Calu3 (cell line): ENCODE data around the gene NINL. TPM values are rescaled to one million over a fixed set of nuclear protein-coding genes. Genes with fewer than 3 reads are reported as not detected.

Experiments used
- BruUV-seq: library from RNA; stranded (reverse); fragments of 400-500 nt; replicated peaks from 2 replicates; lab custom pipeline; 2021; lab: Mats Ljungman, UMichigan
- CTCF ChIA-PET: fragments of 300-600 bp; sonication (Branson Sonifier 250); formaldehyde crosslinking; loops from one replicate; lab custom pipeline; 2022; ENCODE audit warnings: antibody characterized with exemption; lab: Charles Lee
- DNase-seq: peaks from one replicate; pipeline ENCODE4 v3.0.0; 2022
- H3K27ac Mint-ChIP-seq: one replicate; pipeline ENCODE4 v1.8.0; 2022; ENCODE audit warnings: mixed read lengths; ENCODE audit not compliant: unreplicated experiment
- H3K27me3 Mint-ChIP-seq: one replicate; pipeline ENCODE4 v1.8.0; 2022; ENCODE audit warnings: mixed read lengths; ENCODE audit not compliant: unreplicated experiment
- H3K36me3 Mint-ChIP-seq: one replicate; pipeline ENCODE4 v1.8.0; 2022; ENCODE audit warnings: mild to moderate bottlenecking, moderate library complexity, mixed read lengths; ENCODE audit not compliant: insufficient read depth, unreplicated experiment
- H3K4me1 Mint-ChIP-seq: one replicate; pipeline ENCODE4 v1.8.0; 2022; ENCODE audit warnings: mild to moderate bottlenecking, low read depth, mixed read lengths; ENCODE audit not compliant: unreplicated experiment
- H3K4me3 Mint-ChIP-seq: one replicate; pipeline ENCODE4 v1.8.0; 2022; ENCODE audit warnings: mild to moderate bottlenecking, low read depth, moderate library complexity, mixed read lengths; ENCODE audit not compliant: unreplicated experiment
- H3K9me3 Mint-ChIP-seq: one replicate; pipeline ENCODE4 v1.8.0; 2022; ENCODE audit warnings: low read depth, mixed read lengths; ENCODE audit not compliant: unreplicated experiment
- intact Hi-C: fragments of 100-400 bp; cut with micrococcal nuclease; formaldehyde crosslinking; loops from one replicate; pipeline ENCODE4 v1.10.0; 2022; ENCODE audit not compliant: unreplicated experiment
- total RNA-seq: library from RNA; stranded (reverse); gene quantifications from 2 replicates; pipeline ENCODE4 v1.2.3, GENCODE V29; 2022
- TF ChIP-seq, protein P1 (sequence below): fragments of 200-600 bp; IDR thresholded peaks from one replicate; pipeline ENCODE4 v1.8.0; 2022; ENCODE audit warnings: antibody characterized with exemption; ENCODE audit not compliant: unreplicated experiment

NINL gene
- total RNA-seq, 1 experiment from 2014 or later, result 9.1 TPM

DNA sequence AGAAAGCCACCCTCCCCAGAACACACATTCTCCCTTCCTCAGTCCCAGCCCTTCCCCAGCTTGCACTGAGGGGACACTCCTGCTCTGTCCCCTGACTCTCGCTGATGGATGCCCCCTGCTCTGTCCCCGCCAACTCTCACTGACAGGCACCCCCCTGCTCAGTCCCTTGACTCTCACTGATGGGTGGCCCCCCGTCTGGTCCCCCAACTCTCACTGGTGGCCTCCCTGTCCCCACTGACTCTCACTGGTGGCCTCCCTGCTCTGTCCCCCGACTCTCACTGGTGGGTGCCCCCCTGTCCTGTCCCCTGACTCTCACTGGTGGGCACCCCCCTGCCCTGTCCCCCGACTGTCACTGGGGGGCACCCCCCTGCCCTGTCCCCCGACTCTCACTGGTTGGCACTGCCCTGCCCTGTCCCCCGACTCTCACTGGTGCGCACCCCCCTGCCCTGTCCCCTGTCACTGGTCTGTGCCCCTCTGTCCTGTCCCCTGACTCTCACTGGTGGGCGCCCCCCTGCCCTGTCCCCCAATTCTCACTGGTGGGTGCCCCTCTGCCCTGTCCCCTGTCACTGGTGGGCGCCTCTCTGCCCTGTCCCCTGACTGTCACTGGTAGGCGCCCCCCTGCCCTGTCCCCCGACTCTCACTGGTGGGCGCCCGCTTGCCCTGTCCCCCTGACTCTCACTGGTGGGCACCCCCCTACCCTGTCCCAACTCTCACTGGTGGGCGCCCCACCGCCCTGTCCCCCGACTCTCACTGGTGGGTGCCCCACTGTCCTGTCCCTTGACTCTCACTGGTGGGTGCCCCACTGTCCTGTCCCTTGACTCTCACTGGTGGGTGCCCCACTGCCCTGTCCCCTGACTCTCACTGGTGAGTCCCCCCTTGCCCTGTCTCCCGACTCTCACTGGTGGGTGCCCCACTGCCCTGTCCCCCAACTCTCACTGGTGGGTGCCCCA is 116.9 kb downstream of the NINL start:
- no peaks in the 10 kb centered on the region for H3K4me1 Mint-ChIP-seq
- no peak overlapping the region for H3K27ac Mint-ChIP-seq
- H3K4me3 Mint-ChIP-seq, result no peak overlapping the region
- no peaks in the 10 kb centered on the region for H3K36me3 Mint-ChIP-seq
- CTCF ChIA-PET, result no interaction called here
- TF ChIP-seq, protein P1, sequence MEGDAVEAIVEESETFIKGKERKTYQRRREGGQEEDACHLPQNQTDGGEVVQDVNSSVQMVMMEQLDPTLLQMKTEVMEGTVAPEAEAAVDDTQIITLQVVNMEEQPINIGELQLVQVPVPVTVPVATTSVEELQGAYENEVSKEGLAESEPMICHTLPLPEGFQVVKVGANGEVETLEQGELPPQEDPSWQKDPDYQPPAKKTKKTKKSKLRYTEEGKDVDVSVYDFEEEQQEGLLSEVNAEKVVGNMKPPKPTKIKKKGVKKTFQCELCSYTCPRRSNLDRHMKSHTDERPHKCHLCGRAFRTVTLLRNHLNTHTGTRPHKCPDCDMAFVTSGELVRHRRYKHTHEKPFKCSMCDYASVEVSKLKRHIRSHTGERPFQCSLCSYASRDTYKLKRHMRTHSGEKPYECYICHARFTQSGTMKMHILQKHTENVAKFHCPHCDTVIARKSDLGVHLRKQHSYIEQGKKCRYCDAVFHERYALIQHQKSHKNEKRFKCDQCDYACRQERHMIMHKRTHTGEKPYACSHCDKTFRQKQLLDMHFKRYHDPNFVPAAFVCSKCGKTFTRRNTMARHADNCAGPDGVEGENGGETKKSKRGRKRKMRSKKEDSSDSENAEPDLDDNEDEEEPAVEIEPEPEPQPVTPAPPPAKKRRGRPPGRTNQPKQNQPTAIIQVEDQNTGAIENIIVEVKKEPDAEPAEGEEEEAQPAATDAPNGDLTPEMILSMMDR, result no peak
- no peaks in the 10 kb centered on the region for H3K27me3 Mint-ChIP-seq
- intact Hi-C loops, result no loop called here
- DNase-seq, result no peak
- BruUV-seq, result no TSS peak
- H3K9me3 Mint-ChIP-seq, result no peaks in the 10 kb centered on the region

DNA sequence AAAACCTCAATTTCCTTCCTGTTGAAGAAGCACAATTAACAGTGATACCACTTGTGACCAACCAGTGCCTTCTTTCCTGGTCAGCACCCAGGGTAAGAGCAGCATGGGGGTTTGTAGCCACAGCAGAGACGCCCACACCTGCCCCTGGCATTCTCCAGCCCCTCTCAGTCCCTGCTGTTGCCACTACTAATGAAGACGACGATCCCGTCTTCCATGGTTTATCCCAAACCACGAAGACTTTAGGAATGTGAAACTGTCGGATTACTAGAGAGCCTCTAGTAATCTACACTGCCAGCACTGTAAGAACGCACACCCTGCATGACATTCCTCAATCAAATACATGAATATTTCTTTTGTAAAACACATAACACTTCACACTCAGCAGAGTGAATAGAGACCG is 117.9 kb downstream of the NINL start:
- TF ChIP-seq, protein P1, result no peak
- no peaks in the 10 kb centered on the region for H3K27me3 Mint-ChIP-seq
- no peak overlapping the region for H3K27ac Mint-ChIP-seq
- intact Hi-C loops, result no loop called here
- DNase-seq, result no peak
- no peaks in the 10 kb centered on the region for H3K36me3 Mint-ChIP-seq
- CTCF ChIA-PET, result no interaction called here
- H3K4me3 Mint-ChIP-seq, result no peak overlapping the region
- no peaks in the 10 kb centered on the region for H3K9me3 Mint-ChIP-seq
- no peaks in the 10 kb centered on the region for H3K4me1 Mint-ChIP-seq
- no TSS peak for BruUV-seq

DNA sequence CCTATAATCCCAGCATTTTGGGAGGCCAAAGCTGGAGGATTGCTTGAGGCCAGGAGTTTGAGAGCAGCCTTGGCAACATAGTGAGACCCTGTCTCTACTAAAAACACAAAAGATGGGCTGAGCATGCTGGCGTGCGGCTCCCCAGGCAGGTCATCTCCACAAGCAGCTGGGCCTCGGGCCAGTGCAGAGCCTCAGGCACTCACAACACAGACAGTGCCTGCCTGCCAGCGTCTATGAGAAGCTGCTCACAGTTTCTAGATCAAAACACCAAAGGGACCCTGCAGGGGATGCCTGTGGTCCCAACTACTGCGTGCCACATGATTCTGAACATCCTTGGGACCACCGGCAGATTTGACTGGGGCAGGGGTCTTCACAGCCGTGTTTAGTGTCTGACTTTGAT is 118.5 kb downstream of the NINL start:
- no TSS peak for BruUV-seq
- Mint-ChIP-seq H3K9me3 (no peaks in the 10 kb centered on the region), H3K27ac (no peak overlapping the region), H3K36me3 (no peaks in the 10 kb centered on the region), H3K4me1 (no peaks in the 10 kb centered on the region), H3K4me3 (no peak overlapping the region), H3K27me3 (no peaks in the 10 kb centered on the region)
- TF ChIP-seq, protein P1, result no peak
- CTCF ChIA-PET, result no interaction called here
- intact Hi-C loops, result no loop called here
- DNase-seq, result no peak

DNA sequence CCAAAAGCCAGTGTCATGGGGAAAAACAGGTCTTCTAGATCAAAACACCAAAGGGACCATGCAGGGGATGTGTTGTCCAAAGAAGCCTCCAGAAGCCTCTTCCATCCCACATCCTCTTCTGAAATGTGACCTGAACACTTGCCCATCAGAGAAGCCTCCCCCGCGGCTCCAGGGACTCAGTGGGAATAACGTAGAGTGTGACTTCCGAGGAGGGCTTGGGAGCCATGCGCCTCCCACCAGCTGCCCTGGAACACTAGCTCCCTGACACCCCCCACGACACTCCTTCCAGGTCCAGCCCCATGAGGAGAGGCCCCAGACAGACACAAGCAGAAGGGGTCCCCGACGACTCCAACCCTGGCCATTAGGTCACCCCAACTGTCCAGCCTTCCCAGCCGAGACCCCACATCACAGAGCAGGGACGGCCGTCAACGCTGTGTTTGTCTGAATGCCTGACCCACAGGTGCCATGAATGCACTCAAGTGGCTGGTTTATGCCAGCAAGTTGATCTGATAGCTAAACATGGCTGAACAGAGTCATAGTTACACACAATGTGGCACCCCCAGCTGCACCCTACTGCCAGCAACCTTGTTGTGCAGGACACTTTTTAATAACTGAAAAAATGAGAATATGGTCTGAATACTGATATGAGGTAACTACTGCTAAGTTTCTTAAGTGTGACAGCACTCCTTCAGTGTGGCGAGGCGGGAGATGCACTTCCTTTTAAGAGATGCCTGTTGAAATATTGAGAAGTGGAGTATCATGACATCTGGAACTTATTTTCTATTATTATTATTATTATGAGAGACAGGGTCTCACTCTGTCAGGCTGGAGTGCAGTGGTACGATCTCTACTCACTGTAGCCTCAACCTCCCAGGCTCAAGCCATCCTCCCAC is 119.8 kb downstream of the NINL start:
- no TSS peak for BruUV-seq
- no peaks in the 10 kb centered on the region for H3K36me3 Mint-ChIP-seq
- intact Hi-C loops, result no loop called here
- CTCF ChIA-PET, result no interaction called here
- no peak for DNase-seq
- no peak overlapping the region for H3K27ac Mint-ChIP-seq
- no peaks in the 10 kb centered on the region for H3K9me3 Mint-ChIP-seq
- no peak overlapping the region for H3K4me3 Mint-ChIP-seq
- TF ChIP-seq, protein P1, result no peak
- no peaks in the 10 kb centered on the region for H3K4me1 Mint-ChIP-seq
- no peaks in the 10 kb centered on the region for H3K27me3 Mint-ChIP-seq
